Caki2 (cell line): ENCODE measurements around the gene AHDC1. TPM values are rescaled to one million over a fixed set of nuclear protein-coding genes. Genes with fewer than 3 reads are reported as not detected.
"Not testable (repeated sequence)": the region's sequence is repeated elsewhere in the genome, so short reads cannot be mapped to it uniquely, and the experiment has no call there.

Experiments
- DNase-seq: peaks from one replicate; pipeline ENCODE4 v3.0.0-alpha.2; 2015; ENCODE audit warnings: low read depth
- in situ Hi-C: cut with HindIII; loops from 2 replicates; pipeline ENCODE4 v1.10.0; 2016; ENCODE audit warnings: low sequenced_read_pairs, low pct_unique_long_range_greater_than_20kb, mixed read lengths
- total RNA-seq: library from RNA; depleted of rRNA; stranded (reverse); fragments of >200 nt; shearing (Covaris generic); gene quantifications from 2 replicates; pipeline ENCODE4 v1.2.3, GENCODE V29; 2014; ENCODE audit warnings: low replicate concordance

AHDC1 gene
- total RNA-seq, 1 experiment from 2014 or later: 0.41 TPM

DNA sequence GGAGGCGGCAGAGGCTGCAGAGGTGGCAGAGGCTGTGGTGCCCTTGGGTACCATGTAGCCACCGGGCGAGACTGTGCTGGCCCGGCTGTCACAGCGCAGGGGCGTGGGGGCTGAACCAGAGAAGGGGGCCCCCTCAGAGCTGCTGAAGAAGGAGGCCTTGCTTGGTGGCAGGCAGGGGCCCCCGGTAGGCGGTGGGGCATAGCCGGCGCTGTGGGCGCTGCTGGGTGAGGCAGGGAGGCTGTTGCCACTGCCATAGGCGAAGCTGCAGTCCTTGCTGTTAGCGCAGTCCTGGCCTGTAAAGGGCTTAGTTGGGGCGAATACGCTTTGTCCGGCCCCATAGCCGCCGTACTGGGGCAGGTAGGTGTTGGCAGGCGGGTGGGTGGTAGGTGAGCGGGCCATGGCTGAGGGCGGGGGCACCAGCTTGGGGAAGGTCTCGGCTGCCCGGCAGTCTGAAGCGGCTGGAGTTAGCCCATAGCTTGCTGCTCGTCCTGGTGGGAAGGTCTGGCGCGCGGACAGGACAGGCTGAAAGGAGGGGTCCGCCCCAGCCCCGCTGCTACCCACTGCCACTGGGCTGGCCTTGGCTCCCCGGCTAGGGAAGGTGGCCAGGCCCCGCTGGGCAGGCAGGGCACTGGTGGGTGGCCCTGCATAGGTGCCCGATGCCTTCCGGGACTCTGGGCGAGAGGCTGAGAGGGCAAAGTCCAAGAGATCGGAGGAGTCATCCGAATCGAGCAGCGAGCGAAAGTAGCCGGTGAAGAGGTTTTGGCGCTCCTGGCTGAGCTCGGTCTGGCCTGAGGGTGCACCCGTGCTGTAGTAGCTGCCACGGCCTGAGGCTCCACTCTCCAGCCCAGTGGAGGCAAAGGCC is 54.9 kb downstream of the AHDC1 start:
- in situ Hi-C loops: no loop called here

GRCh38 chr1:27548136-27548853 is 55.6 kb downstream of the AHDC1 start:
- in situ Hi-C loops: no loop called here

More for the DNA sequence above, 54.9 kb downstream of the AHDC1 start:
- DNase-seq: no peak

DNA sequence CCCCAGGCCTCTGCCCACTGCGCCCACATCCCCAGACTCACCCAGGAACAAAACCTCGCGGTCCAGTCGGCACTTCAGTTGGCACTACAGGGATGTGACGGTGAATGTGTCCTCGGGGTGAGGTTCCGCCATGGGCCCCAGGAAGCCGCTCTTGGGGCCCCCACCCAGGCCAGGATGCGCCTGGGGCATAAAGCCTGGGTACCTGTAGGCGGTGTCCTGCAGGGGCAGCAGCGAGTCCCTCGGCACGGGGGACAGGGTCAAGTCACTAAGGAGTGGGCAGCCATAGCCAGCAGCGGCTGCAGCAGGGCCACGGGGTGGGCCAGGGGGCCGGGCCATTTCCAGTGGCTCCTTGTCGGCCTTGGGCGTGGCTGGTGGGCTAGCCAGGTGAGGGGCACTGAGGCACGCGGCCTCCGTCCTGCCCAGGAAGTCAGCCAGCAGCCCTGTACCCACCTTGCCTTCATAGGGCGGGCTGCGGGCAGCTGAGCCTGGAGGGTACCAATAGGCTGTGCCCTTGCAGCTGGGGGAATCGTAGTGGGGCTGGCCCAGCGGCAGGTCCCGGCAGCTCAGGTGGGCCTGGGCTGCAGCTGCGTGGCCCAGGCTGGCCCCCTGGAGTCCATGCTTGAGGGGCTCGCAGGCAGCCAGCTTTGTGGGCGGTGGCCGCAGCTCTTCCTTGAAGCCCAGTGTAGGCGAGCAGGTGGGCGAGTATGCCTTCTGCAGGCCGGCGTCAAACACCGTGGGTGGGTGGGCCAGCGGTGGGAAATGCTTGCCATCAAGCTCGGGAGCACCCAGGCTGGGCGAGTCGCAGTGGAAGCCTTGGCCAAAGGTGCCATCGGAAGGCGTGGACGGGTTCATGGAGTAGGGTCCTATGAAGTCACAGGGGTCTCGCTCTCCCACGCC is 56.5 kb downstream of the AHDC1 start:
- in situ Hi-C loops: no loop called here
- no peak for DNase-seq

More at GRCh38 chr1:27548136-27548853, 55.6 kb downstream of the AHDC1 start:
- DNase-seq: no peak

DNA sequence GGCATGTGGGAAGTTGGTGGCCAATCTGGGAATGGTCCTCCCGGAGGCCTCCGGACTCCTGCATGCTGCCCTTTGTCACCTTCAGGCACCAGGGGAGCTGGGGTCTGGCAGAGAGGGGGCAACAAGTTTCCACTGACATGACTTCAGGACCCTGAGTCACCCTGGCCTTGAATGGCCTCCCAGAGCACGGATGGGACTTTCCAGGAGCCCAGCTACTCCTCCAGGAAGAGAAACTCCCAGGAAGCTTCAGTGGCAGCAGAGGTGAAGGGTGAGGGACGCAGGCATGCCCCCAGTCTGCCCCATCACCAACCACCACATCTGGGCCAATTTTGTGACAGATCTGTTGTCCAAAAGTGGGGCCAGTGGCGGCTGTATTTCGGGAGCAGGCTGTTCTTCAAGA is 58.1 kb downstream of the AHDC1 start:
- in situ Hi-C loops: no loop called here
- DNase-seq: peak; percentile 20

GRCh38 chr1:27545271-27545670 is 58.7 kb downstream of the AHDC1 start:
- in situ Hi-C loops: no loop called here
- DNase-seq: peak; percentile 17

DNA sequence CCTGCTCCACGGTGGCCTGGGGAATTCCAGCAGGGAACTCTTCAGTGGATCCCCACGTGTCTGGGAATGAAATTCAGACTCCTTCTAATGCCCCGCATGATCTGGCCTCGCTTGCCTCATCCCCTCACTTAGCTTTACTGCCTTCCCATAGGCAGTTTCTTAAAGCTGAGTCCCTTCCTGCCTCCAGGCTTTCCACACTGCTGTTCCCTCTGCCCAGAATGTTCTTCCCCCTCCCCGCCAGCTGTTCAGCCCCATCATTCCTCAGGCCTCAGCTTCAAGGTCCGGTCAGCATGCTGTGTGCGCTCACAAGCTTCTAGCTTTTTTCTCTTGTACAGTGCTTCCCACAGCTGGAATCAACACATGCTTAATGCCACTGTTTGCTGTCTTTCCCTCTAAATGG is 59.1 kb downstream of the AHDC1 start:
- in situ Hi-C loops: no loop called here
- DNase-seq: no peak

GRCh38 chr1:27543284-27543683 is 60.7 kb downstream of the AHDC1 start:
- in situ Hi-C loops: no loop called here
- no peak for DNase-seq

DNA sequence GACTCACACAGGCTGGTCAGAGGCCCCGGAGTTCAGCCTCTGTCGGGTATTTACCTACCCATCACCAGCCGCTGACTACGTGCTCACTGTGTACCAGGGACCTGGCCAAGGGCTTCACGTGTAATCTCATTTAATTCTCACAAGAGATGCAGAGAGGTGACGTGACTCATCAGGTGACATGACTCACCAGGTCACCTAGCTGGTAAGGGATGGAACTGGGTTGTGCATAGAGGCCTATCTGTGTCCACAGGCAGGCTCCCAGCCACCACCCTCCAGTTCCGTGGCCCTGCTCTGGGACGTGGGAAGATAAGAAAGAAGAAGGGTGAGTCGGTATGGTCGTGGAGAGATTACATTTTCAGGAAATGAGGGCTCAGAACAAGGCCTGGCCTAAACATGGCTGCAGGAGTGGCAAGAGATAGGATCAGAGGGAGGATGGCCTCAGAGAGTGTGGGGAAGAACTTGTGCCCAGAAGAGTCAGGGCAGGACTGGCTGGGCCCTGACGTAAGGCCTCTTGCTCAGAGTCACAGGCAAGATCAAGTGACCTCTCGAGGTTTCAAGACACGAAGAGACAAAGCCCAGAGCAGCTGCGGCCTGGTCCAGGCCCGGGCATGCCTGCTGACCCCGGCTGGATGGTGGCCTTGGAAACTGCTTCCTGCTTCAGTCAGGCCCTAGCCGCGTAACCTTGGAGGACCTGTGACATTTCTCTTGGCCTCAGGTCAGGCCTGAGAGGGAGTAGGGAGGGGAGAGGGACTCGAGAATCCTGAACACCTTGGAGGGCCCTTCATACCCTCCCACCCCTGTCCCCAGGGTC is 61.3 kb downstream of the AHDC1 start:
- in situ Hi-C loops: no loop called here
- peak; percentile 98 for DNase-seq

- in situ Hi-C loops: no loop called here
- peak; percentile 99 for DNase-seq
Measured at GRCh38 chr1:27539901-27540861, 63.8 kb downstream of the AHDC1 start.

- in situ Hi-C loops: no loop called here
Measured at GRCh38 chr1:27538793-27539192, 65.2 kb downstream of the AHDC1 start.

GRCh38 chr1:27538305-27538676 is 65.7 kb downstream of the AHDC1 start:
- in situ Hi-C loops, DNase-seq: not testable (repeated sequence)

More at GRCh38 chr1:27538793-27539192, 65.2 kb downstream of the AHDC1 start:
- DNase-seq: peak; percentile 31

- peak; percentile 40 for DNase-seq
- in situ Hi-C loops: no loop called here
Measured at GRCh38 chr1:27536767-27537166, 67.2 kb downstream of the AHDC1 start.

DNA sequence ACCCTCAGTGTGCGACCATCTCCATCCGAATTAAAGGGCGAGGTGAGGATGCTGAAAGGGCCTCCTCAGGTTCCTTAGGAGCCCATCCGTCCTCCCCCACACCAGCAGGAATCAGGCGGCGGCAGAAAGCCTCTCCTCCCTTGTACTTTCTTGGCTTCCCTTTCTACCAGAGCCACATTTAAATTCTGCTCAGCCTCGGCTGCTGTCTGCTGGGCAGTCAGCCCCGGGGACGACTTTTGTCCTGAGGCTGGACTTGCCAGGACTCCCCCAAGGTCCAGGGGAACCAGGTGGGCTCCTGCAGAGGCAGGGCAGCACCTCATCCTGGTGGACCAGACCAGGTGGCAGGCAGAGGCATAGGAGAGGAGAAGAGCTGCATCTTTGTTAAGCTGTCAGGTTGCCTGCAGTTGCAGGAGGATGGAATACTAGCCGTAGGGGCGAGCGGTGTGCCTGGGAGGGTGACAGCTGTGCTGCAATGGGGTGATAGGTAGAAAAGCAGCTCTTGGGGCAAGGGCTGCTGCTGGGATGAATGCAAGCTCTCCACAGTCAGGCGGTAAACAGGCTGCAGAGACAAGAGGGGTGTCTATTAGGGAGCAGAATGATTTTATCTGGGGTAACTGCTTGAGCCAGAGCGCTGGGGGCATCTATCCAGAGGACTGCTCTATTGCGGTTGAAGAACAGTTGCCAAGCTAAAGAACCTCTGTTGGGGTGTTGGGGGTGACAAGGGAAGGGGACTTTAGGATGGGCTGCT is 67.8 kb downstream of the AHDC1 start:
- in situ Hi-C loops: no loop called here
- DNase-seq: no peak

DNA sequence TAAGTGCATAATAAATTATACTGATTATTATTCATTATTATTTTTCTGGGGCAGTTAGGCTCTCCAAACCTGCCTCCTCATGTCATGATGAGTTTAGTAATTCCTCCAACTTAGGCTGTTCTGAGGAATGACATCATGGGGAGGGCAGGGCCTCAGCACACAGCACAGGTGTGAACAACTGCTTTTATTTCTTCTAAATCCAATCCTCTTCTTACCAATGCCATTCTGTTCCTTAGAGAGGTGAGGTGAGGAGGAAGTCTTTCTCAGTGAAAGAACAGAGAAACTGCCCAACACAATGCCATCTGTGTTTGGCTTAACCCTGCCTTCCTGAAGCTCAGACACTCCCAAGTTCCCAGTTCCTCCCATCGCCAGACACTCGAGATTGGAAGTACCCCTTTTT is 68.6 kb downstream of the AHDC1 start:
- in situ Hi-C loops: no loop called here
- no peak for DNase-seq

DNA sequence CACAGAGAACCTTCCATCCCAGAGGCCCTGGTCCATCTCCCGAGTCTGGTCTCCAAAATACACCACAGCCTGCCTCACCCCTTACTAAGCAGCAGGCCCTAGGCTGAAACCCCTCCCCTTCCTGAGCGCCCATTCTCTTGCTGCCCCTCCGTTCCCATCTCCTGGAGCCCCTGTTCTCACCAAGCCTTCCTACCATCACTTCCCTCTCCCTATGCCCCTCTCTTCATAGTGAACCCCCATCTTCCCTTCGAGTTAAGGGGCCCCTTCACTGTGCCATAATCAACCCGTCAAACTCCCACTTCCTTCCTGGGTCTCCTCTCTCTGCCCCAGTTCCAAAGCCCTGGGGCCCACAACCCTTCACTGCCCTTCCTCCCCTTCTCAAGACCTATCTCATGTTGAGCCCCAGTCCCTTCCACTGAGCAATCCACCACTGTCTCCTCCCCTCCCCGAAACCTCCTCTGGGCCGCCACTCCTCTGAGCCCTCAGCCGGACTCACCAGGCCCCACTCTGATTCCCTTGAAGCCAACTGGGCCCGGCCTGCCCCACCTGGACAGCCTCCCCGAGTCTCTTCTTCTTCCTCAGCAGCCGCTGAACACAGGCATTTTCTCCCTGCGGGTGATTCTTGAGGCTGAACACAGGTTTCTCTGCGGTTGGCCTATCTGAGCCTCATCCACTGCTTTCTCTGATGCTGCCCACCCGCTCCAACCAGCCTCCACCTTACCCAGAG is 71.8 kb downstream of the AHDC1 start:
- in situ Hi-C loops: no loop called here
- DNase-seq: no peak

GRCh38 chr1:27530192-27530591 is 73.8 kb downstream of the AHDC1 start:
- DNase-seq: no peak
- in situ Hi-C loops: no loop called here
